ENCODE data around the gene TANC1. TPM values are rescaled to one million over a fixed set of nuclear protein-coding genes. Genes with fewer than 3 reads are reported as not detected.

The TANC1 gene
- total RNA-seq, 2 experiments from 2014 or later, result 0.89 to 1.1 TPM

DNA sequence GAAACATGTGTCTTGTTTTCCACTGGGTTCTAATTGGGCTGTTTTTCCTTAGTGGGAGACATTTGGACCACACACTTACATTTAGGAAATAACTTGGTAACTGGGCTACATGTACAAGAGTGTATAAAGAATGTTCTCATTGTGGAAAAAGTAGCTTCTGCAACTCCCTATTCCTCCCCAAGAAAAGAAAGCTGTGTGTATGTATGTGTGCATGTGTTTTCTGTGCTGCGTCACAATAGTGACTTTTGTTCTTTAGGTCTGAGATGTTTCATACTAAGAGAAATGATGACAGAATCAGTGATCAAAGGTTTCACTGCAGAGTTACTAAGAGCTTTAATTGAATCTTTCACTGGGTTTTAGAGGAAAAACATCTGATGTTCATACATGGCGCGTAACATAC is 82.7 kb downstream of the TANC1 start:
- DNase-seq (no peak), ATAC-seq (no peak)
- H3K27ac Mint-ChIP-seq, result no peak overlapping the region
- intact Hi-C loops (cut with DNase I, micrococcal nuclease), result no loop called here
- no peak overlapping the region for H3K4me3 Mint-ChIP-seq
- no peaks in the 10 kb centered on the region for H3K4me1 Mint-ChIP-seq
- H3K27me3 Mint-ChIP-seq, result peaks cover 3% of the 10 kb centered on the region
- POLR2A ChIA-PET, result no interaction called here
- CTCF ChIA-PET, result interaction anchor here (0.5 to 0.7 kb wide), 2 partner anchors 20 to 874 kb away, joined by 3 to 4 read pairs; no protein-coding TSS in a partner anchor
- H3K36me3 Mint-ChIP-seq (ENCODE audit: low read depth), result no peaks in the 10 kb centered on the region
- no peaks in the 10 kb centered on the region for H3K9me3 Mint-ChIP-seq (ENCODE audit: low read depth)

DNA sequence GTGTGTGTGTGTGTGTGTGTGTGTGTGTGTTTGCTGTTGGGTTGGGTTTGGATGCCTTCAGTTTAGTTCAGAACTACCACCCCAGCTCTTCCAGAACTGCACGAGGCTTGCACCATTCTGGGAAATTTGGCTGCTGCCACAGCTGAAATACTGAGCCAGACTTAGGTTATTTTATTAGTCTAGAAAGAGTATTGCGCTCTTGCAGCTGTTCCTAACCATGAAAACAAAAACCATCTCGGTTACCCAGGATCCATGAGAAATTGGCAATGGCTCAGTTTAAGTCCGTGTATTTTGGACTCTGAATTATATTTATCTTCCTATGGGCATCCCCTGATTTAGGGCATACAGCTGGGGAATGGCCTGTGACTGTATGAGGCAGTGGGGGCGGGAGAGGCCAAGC is 83.2 kb downstream of the TANC1 start:
- CTCF ChIA-PET, result interaction anchor here (0.5 to 0.7 kb wide), 2 partner anchors 20 to 874 kb away, joined by 3 to 4 read pairs; no protein-coding TSS in a partner anchor
- ATAC-seq, result no peak
- intact Hi-C loops (cut with DNase I, micrococcal nuclease), result no loop called here
- Mint-ChIP-seq H3K4me3 (no peak overlapping the region), H3K27ac (no peak overlapping the region), H3K36me3 (ENCODE audit: low read depth) (no peaks in the 10 kb centered on the region), H3K4me1 (no peaks in the 10 kb centered on the region), H3K27me3 (peaks cover 3% of the 10 kb centered on the region), H3K9me3 (ENCODE audit: low read depth) (no peaks in the 10 kb centered on the region)
- DNase-seq, result no peak
- POLR2A ChIA-PET, result no interaction called here

DNA sequence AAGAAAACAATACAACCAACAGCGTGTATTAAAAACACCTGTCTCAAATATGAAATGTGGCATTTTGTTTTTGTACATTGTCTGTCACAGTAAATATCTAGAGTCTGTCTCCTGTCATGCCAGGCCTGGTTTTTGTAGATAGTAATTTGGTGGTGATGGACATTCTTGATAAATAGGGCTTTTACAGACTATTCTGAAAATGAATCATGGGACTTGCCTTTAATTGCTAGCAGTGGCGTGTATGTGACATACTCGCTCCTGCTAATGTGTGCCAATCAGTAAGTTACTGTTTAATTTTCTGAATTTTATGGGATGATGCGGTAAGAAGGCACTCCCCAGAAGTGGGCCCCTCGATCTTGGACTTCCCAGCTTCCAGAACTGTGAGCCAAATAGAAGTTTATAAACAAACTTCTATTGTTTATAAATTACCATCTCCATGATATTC is 83.7 kb downstream of the TANC1 start:
- Mint-ChIP-seq H3K4me1 (no peaks in the 10 kb centered on the region), H3K27ac (no peak overlapping the region), H3K4me3 (no peak overlapping the region), H3K9me3 (ENCODE audit: low read depth) (no peaks in the 10 kb centered on the region), H3K36me3 (ENCODE audit: low read depth) (no peaks in the 10 kb centered on the region), H3K27me3 (peaks cover 2% of the 10 kb centered on the region)
- intact Hi-C loops (cut with DNase I, micrococcal nuclease), result no loop called here
- POLR2A ChIA-PET, result no interaction called here
- no peak for DNase-seq
- CTCF ChIA-PET, result no interaction called here
- ATAC-seq, result no peak

DNA sequence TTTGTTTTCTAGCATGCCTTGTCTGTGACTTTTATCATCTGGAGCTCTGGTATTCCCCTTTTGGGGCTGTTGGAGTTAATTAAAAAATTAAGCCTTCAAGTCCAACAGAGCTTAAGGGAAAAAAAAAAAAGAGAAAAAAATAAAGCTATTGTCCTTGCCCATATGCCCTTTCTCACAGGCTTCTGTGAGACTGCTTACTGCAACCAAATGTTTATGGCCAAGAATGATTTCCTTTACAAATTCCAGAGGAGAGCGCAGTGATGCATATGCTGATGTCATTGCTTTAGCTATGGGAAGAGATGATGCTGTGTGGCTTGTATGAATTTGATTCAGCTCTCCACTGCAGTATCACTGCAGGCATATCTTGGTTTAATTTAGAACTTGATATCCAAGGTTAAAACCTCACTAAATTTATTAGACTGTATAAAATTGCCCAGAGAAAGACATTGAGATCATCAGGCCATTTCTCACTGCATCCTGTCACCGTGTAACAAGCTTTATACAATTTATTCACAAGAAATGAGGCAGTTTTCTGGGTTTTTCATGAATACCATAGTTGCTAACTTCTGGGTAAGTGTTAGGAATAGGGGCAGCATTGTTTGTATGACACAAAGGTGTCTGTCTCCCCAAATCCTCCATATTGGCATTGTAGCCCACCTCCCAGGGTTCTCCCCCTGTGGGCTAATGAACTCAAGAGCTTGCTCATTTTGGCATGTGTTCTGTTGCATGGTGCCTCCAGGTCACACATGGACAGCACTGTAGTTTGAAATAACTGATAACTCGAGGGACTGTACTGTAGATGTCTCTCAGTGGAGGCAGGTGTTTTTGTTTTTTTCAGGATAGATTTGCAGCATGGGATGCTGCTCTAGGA is 85.0 kb downstream of the TANC1 start:
- ATAC-seq, result no peak
- POLR2A ChIA-PET, result interaction anchor here (0.6 kb wide), 1 partner anchor 675 kb away, joined by 3 read pairs; no protein-coding TSS in a partner anchor

DNA sequence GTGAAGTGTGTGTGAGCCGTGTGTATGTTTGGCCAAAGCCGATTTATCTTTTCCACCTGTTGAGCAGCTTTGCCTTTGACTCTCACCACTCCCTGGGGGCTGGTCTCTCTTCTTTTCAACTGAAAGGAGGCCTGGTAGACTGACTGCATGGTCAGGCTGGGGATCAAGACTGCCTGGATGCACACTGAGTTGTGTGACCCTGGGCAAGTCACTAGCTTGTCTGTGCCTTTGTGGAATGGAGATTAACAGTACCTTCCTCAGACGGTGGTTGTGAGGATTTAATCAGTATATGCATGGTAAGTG is 85.5 kb downstream of the TANC1 start:
- H3K27me3 Mint-ChIP-seq, result peaks cover 2% of the 10 kb centered on the region
- H3K4me3 Mint-ChIP-seq, result no peak overlapping the region
- ATAC-seq, result no peak
- ChIA-PET POLR2A (interaction anchor here (0.6 kb wide), 1 partner anchor 676 kb away, joined by 3 read pairs; no protein-coding TSS in a partner anchor), CTCF (no interaction called here)
- DNase-seq, result no peak
- intact Hi-C loops (cut with DNase I, micrococcal nuclease), result no loop called here
- no peaks in the 10 kb centered on the region for H3K36me3 Mint-ChIP-seq (ENCODE audit: low read depth)
- no peak overlapping the region for H3K27ac Mint-ChIP-seq
- no peaks in the 10 kb centered on the region for H3K9me3 Mint-ChIP-seq (ENCODE audit: low read depth)
- no peaks in the 10 kb centered on the region for H3K4me1 Mint-ChIP-seq

More for the DNA sequence above, 85.0 kb downstream of the TANC1 start:
- CTCF ChIA-PET, result no interaction called here
- Mint-ChIP-seq H3K9me3 (ENCODE audit: low read depth) (no peaks in the 10 kb centered on the region), H3K4me1 (no peaks in the 10 kb centered on the region), H3K27me3 (peaks cover 2% of the 10 kb centered on the region), H3K36me3 (ENCODE audit: low read depth) (no peaks in the 10 kb centered on the region), H3K27ac (no peak overlapping the region), H3K4me3 (no peak overlapping the region)
- DNase-seq, result no peak
- intact Hi-C loops (cut with DNase I, micrococcal nuclease), result no loop called here

DNA sequence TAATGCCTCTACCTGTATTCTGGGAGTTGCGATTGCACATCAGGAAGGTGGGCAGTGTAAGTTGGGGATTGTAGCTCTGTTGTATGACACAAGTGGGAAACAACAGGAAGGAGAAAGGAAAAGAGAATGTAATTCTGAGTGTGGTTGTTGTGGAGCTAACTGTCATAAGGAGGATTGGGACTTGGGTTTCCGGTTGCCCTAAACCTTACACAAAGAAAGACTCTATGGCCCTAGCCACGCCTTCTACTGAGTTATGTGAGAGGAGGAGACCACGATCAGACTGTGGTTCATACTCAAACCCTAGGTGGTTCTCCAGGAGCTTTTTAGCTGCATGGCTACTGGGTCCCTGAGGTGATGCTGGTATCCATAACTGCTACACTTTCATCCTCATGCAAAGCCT is 86.5 kb downstream of the TANC1 start:
- ATAC-seq, result no peak
- H3K27ac Mint-ChIP-seq, result no peak overlapping the region
- CTCF ChIA-PET, result no interaction called here
- H3K9me3 Mint-ChIP-seq (ENCODE audit: low read depth), result no peaks in the 10 kb centered on the region
- POLR2A ChIA-PET, result no interaction called here
- H3K4me3 Mint-ChIP-seq, result no peak overlapping the region
- intact Hi-C loops (cut with DNase I, micrococcal nuclease), result no loop called here
- H3K4me1 Mint-ChIP-seq, result no peaks in the 10 kb centered on the region
- H3K36me3 Mint-ChIP-seq (ENCODE audit: low read depth), result no peaks in the 10 kb centered on the region
- no peak for DNase-seq
- peaks cover 2% of the 10 kb centered on the region for H3K27me3 Mint-ChIP-seq

DNA sequence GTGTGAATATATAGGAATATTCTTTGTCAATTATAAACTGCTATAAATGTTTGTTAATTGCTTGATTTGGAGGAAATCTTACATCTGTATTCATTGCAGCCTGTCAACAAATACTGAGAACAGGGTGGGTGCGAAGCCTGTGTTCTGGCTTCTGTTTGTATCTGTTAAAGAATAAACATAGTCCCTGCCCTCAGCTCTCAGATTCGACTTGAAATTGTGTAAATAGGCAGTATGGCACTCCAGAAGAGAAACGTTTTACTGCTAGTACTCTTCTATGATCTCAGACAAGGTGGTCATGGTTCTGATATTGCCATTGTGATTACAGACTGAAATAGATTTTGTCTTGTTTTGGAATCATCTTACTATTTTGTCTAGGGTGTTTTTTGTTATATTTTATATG is 92.1 kb downstream of the TANC1 start:
- Mint-ChIP-seq H3K4me1 (no peaks in the 10 kb centered on the region), H3K9me3 (ENCODE audit: low read depth) (no peaks in the 10 kb centered on the region)
- POLR2A ChIA-PET, result no interaction called here

DNA sequence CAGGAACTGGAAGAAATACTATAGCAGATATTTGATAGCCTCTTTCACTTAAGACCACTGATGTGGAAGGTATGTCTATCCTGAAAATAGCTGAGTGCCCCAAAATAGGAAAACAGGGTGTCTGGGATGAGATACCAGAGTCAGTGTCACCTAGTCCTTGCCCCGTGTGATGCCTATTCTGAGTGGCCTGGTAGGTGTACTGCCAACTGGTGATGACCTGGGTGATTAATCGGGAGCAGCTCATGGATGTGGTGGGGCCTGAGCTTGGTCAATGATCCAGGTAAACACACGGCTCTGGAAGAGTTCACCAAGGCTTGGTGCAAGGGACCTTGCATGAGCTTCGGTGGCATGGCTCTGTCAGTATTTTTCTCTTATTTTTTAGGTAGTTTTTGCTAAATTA is 95.2 kb downstream of the TANC1 start:
- Mint-ChIP-seq H3K36me3 (ENCODE audit: low read depth) (no peaks in the 10 kb centered on the region), H3K4me1 (no peaks in the 10 kb centered on the region), H3K4me3 (no peak overlapping the region), H3K27ac (no peak overlapping the region), H3K27me3 (no peaks in the 10 kb centered on the region), H3K9me3 (ENCODE audit: low read depth) (no peaks in the 10 kb centered on the region)
- intact Hi-C loops (cut with DNase I, micrococcal nuclease), result no loop called here
- DNase-seq, result no peak
- CTCF ChIA-PET, result interaction anchor here (0.5 to 1.2 kb wide), 4 partner anchors 51 to 844 kb away, joined by 3 to 4 read pairs (median 3); no protein-coding TSS in a partner anchor
- no peak for ATAC-seq
- POLR2A ChIA-PET, result no interaction called here

More for the DNA sequence above, 92.1 kb downstream of the TANC1 start:
- Mint-ChIP-seq H3K4me3 (no peak overlapping the region), H3K27me3 (no peaks in the 10 kb centered on the region), H3K36me3 (ENCODE audit: low read depth) (no peaks in the 10 kb centered on the region), H3K27ac (no peak overlapping the region)
- intact Hi-C loops (cut with DNase I, micrococcal nuclease), result no loop called here
- DNase-seq, result no peak
- no peak for ATAC-seq
- CTCF ChIA-PET, result no interaction called here

DNA sequence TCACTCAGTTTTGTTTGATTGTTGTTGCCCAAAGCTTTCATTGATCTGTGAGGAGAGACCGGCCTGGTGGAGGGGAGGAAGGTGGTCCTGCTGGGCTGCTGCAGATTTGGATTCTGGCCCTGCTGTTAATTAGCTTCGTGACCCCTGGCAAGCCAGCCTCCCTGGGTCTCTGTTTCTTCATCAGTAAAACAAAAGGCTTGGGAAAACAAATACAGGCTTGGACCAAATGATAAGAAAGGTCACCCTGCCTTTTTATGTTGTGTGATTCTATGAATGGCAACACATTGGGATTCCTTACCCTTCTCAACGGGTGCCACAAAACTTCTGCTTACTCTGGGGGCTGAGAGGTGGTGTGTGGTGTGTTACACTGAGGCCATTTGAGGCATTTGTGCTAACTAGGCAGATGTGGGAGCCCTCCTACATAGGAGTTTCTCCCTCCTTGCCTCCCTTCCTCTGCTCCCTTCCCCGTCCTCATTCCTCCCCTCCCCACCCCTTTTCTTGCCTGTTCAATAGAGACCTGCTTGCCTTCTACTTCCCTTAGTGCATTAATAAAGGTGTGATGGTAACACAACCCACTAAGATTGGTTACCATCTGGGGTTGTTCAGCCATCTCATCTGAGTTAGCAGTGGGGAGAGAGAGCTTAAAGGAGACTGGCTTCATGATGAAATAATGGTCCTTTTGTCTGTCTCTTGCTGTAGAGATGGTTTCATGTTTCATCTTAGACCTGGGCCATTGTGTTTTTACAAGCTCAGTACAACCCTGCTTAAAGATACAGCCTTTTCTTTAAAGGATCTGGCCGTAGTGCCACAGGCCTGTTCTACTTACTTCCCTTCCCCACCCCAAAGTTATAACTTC is 96.2 kb downstream of the TANC1 start:
- Mint-ChIP-seq H3K4me3 (no peak overlapping the region), H3K27me3 (no peaks in the 10 kb centered on the region), H3K9me3 (ENCODE audit: low read depth) (no peaks in the 10 kb centered on the region), H3K27ac (no peak overlapping the region), H3K4me1 (no peaks in the 10 kb centered on the region), H3K36me3 (ENCODE audit: low read depth) (no peaks in the 10 kb centered on the region)
- no peak for ATAC-seq
- DNase-seq, result no peak
- intact Hi-C loops (cut with DNase I, micrococcal nuclease), result no loop called here
- ChIA-PET CTCF (interaction anchor here (0.6 to 0.7 kb wide), 2 partner anchors 33 to 1072 kb away, joined by 3 to 4 read pairs; no protein-coding TSS in a partner anchor), POLR2A (no interaction called here)

DNA sequence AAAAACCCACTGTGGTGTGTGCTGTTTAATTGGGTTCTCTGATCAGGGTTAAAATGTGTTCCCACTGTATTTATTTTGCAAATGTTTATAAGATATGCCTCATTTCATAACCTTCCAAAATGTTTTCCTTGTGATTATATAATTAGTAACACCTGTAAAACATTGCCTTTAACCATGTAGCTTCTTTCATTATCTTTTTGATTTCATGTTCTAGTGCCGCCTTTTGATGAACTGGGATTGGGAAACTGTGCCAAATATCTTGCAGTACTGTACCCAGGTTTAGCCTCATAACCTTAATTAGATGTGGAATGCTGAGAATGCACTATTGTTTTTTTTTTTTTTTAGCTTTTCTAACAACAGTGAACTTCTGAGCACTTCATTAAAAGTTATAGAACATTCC is 96.9 kb downstream of the TANC1 start:
- POLR2A ChIA-PET, result no interaction called here
- CTCF ChIA-PET, result interaction anchor here (0.6 kb wide), 2 partner anchors 10 to 33 kb away, joined by 3 to 4 read pairs; no protein-coding TSS in a partner anchor
- H3K27ac Mint-ChIP-seq, result no peak overlapping the region
- no peak overlapping the region for H3K4me3 Mint-ChIP-seq
- DNase-seq, result no peak
- ATAC-seq, result no peak
- intact Hi-C loops (cut with DNase I, micrococcal nuclease), result no loop called here
- H3K9me3 Mint-ChIP-seq (ENCODE audit: low read depth), result no peaks in the 10 kb centered on the region
- H3K4me1 Mint-ChIP-seq, result no peaks in the 10 kb centered on the region
- H3K27me3 Mint-ChIP-seq, result no peaks in the 10 kb centered on the region
- no peaks in the 10 kb centered on the region for H3K36me3 Mint-ChIP-seq (ENCODE audit: low read depth)

DNA sequence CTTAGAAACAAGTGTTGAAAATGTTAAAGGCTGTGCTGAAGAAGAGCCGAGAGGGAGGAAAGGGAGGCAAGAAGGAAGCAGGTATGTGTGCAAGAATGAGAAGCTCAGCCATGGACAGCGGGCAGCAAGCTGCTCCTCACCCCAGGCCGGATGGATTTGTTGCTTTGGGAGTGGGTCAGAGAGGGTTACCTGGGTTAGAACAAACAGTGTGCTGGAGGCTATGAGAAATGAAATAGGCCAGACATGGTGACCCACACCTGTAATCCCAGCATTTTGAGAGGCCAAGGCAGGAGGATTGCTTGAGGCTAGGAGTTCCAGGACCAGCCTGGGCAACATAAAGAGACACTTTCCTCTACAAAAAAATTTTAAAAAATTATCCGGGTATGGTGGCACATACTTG is 97.5 kb downstream of the TANC1 start:
- DNase-seq (no peak), ATAC-seq (no peak)
- Mint-ChIP-seq H3K4me1 (no peaks in the 10 kb centered on the region), H3K27me3 (no peaks in the 10 kb centered on the region), H3K4me3 (no peak overlapping the region), H3K27ac (no peak overlapping the region), H3K36me3 (ENCODE audit: low read depth) (no peaks in the 10 kb centered on the region), H3K9me3 (ENCODE audit: low read depth) (no peaks in the 10 kb centered on the region)
- POLR2A ChIA-PET, result no interaction called here
- CTCF ChIA-PET, result interaction anchor here (0.6 kb wide), 1 partner anchor 10 kb away, joined by 3 read pairs; no protein-coding TSS in a partner anchor
- intact Hi-C loops (cut with DNase I, micrococcal nuclease), result no loop called here

Measured in activated CD4-positive, alpha-beta T cell treated with anti-CD3 and anti-CD28 coated beads for 36 hours (primary cell).